AG09319 (cell line): ENCODE data around the gene AIFM1.
"Not testable (repeated sequence)": the region's sequence is repeated elsewhere in the genome, so short reads cannot be mapped to it uniquely, and the experiment has no call there.

Experiments
- DNase-seq: peaks from one replicate; pipeline ENCODE4 v3.0.0-alpha.2; 2010; ENCODE audit warnings: low read depth; ENCODE audit errors: extremely low read depth
- CTCF ChIP-seq: IDR thresholded peaks from 2 replicates; pipeline ENCODE4 v1.5.1; 2011; ENCODE audit warnings: low read depth, mild to moderate bottlenecking, inconsistent platforms, low read length, moderate library complexity

Gene AIFM1

GRCh38 chrX:130119312-130119898, 46.2 kb downstream of the AIFM1 start:
- no peak for TF ChIP-seq CTCF
- DNase-seq, result no peak

- no peak for DNase-seq
- TF ChIP-seq CTCF, result no peak
Measured at GRCh38 chrX:130118441-130119311, 47.0 kb downstream of the AIFM1 start.

- no peak for TF ChIP-seq CTCF
- no peak for DNase-seq
Measured at GRCh38 chrX:130117166-130117565, 48.5 kb downstream of the AIFM1 start.

GRCh38 chrX:130115119-130115885, 50.3 kb downstream of the AIFM1 start:
- DNase-seq, result not testable (repeated sequence)

- DNase-seq, result no peak
Measured at GRCh38 chrX:130114141-130114588, 51.5 kb downstream of the AIFM1 start.

GRCh38 chrX:130111220-130112154, 54.2 kb downstream of the AIFM1 start:
- TF ChIP-seq CTCF, result no peak
- DNase-seq, result no peak

More at GRCh38 chrX:130114141-130114588, 51.5 kb downstream of the AIFM1 start:
- TF ChIP-seq CTCF, result no peak
